ENCODE measurements around the gene P2RX5.

- TF ChIP-seq CTCF (IDR thresholded peaks at IDR 0.05; ENCODE audit: poor library complexity) (no peak), EZH2 (IDR thresholded peaks at IDR 0.05; ENCODE audit: borderline replicate concordance) (no peak)
Observed at GRCh38 chr17:3710951-3711383, 15.0 kb upstream of the P2RX5 start.
